SK-N-MC (cell line): Measurements from ENCODE around the gene P3H1.

Experiments used
- DNase-seq: peaks from one replicate; pipeline ENCODE4 v3.0.0-alpha.2; 2011; ENCODE audit warnings: low read depth, low spot score
- H3K27ac ChIP-seq: fragments of 200-600 bp; sonication (generic); 2 replicates; pipeline ENCODE4 v1.5.1; 2016; ENCODE audit warnings: mixed run types
- H3K36me3 ChIP-seq: fragments of 200-600 bp; sonication (generic); 2 replicates; pipeline ENCODE4 v1.6.1; 2017; ENCODE audit warnings: antibody characterized with exemption, low read length, mixed read lengths; ENCODE audit not compliant: insufficient read depth
- H3K4me3 ChIP-seq: fragments of 200-600 bp; sonication (generic); 2 replicates; pipeline ENCODE4 v1.5.1; 2016
- H3K9ac ChIP-seq: fragments of 200-600 bp; sonication (generic); 2 replicates; pipeline ENCODE4 v1.8.0; 2017; ENCODE audit warnings: mixed run types, mixed read lengths; ENCODE audit not compliant: insufficient read length
- H3K9me3 ChIP-seq: fragments of 200-600 bp; sonication (generic); 2 replicates; pipeline ENCODE4 v1.6.1; 2017; ENCODE audit warnings: low read depth, mild to moderate bottlenecking, antibody characterized with exemption, low read length, moderate library complexity, mixed read lengths
- EZH2 ChIP-seq: fragments of 200-600 bp; sonication (generic); IDR thresholded peaks from one replicate; pipeline ENCODE4 v1.6.1; 2017; ENCODE audit warnings: antibody characterized with exemption
- FOXP2 ChIP-seq: optimal IDR thresholded peaks from 2 replicates; pipeline ENCODE3; 2011; ENCODE audit warnings: mild to moderate bottlenecking, moderate library complexity; ENCODE audit not compliant: insufficient read depth; ENCODE audit errors: extremely low read length, control extremely low read depth
- POLR2AphosphoS5 ChIP-seq: IDR thresholded peaks from 2 replicates; pipeline ENCODE4 v1.6.1; 2012; ENCODE audit warnings: mild to moderate bottlenecking, low read depth, low read length, borderline replicate concordance

P3H1 gene

DNA sequence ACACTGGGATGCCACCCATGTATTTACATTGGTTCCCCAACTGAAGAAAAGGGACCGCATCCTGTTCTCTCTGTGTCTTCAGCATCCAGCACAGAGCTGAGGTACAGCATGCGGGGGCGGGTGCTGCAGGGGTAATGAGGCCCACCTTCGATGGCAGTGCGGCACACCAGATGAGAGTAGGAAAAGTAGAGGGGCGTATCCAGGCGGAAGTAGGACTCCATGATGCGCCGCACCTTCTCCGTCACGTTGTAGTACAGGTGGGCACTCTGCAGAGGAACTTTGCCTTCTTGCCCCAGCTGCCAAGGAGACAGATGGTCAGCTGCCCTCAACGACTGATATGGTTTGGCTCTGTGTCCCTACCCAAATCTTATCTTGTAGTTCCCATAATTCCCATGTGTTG, 16.8 kb downstream of the P3H1 start:
- H3K36me3 ChIP-seq: peaks cover 34% of the 10 kb centered on the region; the same call in 1 of the 2 replicates

DNA sequence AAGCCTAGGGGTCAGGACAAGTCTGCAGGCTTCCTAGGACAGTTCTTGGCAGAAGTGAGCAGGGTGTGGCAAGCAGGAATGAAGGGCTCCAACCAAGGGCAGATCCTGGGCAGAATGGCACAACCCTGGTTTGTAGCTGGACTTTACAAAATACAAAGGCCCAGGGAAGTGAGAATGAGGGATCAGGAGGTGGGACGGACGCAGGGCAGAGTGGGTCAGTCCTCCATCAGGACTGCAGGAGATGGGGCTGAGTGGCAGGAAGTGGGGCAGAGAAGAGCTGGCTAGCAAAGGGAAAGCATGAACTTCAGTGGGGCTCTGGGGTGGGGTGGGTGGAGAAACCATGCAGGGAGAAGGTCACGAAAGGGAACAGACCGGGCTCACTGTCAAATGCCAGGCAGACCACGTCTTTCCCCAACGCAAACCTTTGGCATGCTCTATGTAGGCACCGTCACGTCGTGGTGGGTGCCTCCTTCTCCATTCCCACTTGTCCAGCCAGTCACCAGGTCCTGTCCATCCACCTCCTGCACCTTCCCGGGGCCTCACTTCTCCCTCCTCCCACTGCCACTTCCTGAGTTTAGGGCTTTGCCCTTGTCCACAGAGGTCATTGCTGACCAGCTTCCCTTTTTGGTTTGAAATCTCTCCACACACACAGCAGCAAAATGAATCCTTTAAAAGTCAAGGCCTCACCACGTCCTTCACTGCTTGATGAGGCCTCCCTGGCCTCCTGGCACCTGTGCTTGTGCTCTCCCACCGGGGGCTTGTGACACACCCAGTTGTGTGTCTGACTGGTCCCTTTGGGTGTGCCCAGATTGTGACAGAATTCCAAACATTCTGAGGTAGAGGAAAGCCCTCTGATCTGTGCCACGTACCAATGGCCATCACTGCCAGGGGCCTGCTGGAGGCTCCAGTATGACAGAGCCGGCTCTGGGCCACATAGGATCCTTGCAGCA, 18.1 kb downstream of the P3H1 start:
- no peak overlapping the region for H3K27ac ChIP-seq
- no peak overlapping the region for H3K9ac ChIP-seq
- peaks cover 22% of the 10 kb centered on the region; the same call in 1 of the 2 replicates for H3K36me3 ChIP-seq
- no peak overlapping the region for H3K4me3 ChIP-seq
- DNase-seq: no peak
- TF ChIP-seq POLR2AphosphoS5 (no peak), EZH2 (no peak), FOXP2 (no peak)
- H3K9me3 ChIP-seq: no peaks in the 10 kb centered on the region

More for the DNA sequence above, 16.8 kb downstream of the P3H1 start:
- Histone ChIP-seq H3K4me3 (no peak overlapping the region), H3K9ac (no peak overlapping the region), H3K9me3 (no peaks in the 10 kb centered on the region), H3K27ac (no peak overlapping the region)
- TF ChIP-seq POLR2AphosphoS5 (no peak), EZH2 (no peak)
- DNase-seq: no peak

DNA sequence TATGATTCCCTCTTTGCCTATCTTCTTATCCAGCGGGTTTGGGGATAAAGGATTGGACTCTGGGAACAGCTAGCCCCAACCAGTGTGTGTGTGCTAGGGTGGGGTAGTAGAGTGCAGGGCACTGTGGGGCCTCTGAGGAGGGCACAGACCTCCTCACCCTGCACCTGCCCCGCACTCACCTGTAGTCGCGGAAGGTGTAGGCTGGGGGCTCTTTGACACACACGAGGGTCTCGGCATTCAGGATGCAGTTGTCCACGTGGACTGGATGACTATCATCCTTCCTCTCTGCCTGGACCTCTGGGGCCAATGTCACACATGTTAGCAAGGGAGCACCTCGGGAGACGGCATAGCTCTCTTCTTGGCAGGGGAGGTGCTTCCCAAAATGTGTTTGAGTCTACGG, 18.8 kb downstream of the P3H1 start:
- DNase-seq: no peak
- Histone ChIP-seq H3K4me3 (no peak overlapping the region), H3K27ac (no peak overlapping the region), H3K36me3 (peaks cover 19% of the 10 kb centered on the region; the same call in 1 of the 2 replicates), H3K9me3 (no peaks in the 10 kb centered on the region), H3K9ac (no peak overlapping the region)
- TF ChIP-seq EZH2: no peak
- no peak for TF ChIP-seq POLR2AphosphoS5
- no peak for TF ChIP-seq FOXP2

DNA sequence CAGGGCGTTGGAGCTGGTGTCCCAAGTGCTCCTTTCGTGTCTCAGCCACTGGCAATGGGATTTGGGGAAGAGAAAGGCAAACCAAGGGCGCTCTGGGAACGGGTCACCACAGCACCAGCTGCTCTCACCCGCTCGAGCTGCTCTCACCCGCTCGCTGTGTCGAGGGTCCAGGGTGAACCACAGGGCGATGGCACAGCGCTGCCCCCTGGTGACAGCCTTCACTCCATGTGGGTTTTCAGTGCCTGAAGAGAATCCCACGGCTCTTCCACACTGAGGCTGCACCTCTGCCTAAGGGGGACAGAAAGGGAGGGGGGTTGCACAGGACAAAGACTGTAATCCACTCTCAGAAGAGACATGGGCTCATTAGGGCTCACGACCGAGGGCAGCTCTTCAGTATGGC, 19.7 kb downstream of the P3H1 start:
- H3K4me3 ChIP-seq: no peak overlapping the region
- no peak for TF ChIP-seq POLR2AphosphoS5
- no peak for TF ChIP-seq EZH2
- TF ChIP-seq FOXP2: no peak
- H3K27ac ChIP-seq: no peak overlapping the region
- peaks cover 10% of the 10 kb centered on the region; the same call in 1 of the 2 replicates for H3K36me3 ChIP-seq
- no peak overlapping the region for H3K9ac ChIP-seq
- no peaks in the 10 kb centered on the region for H3K9me3 ChIP-seq
- no peak for DNase-seq

DNA sequence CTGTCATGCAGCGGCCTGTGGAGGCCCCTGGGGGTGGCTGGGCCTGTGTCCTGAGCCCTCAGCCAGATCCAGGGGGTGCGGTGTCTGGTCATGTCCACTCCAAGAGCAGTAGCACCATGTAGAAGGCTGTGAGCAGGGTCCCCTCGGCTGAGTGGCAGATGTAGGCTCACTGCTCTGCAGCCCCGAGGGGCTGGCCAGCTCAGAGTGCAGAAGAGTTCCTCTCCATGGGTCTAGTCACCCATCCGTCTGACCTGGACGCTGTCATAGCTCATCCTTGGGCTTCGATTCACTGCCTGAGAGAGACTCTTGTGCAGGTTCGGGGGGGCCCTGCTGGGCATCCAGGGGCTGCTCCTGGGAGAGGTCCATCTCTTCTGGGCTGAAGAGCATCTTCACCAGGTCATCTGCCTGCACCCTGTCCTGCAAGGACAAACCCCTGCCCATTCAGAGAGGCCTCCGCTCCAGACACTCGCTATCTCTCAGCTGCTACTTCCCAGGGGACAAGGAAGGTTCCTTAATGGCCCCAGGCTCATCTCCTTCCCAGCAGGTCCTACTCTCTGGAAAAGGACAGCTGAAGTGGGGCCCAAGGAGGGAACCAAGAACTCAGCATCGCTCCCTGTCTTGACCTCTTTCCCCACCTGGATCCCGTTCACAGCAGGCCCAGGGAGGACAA, 20.3 kb downstream of the P3H1 start:
- no peak overlapping the region for H3K27ac ChIP-seq
- no peak for DNase-seq
- no peak overlapping the region for H3K9ac ChIP-seq
- no peak overlapping the region for H3K4me3 ChIP-seq
- no peaks in the 10 kb centered on the region for H3K9me3 ChIP-seq
- peaks cover 4% of the 10 kb centered on the region; the same call in 1 of the 2 replicates for H3K36me3 ChIP-seq
- TF ChIP-seq EZH2 (no peak), POLR2AphosphoS5 (no peak), FOXP2 (no peak)

DNA sequence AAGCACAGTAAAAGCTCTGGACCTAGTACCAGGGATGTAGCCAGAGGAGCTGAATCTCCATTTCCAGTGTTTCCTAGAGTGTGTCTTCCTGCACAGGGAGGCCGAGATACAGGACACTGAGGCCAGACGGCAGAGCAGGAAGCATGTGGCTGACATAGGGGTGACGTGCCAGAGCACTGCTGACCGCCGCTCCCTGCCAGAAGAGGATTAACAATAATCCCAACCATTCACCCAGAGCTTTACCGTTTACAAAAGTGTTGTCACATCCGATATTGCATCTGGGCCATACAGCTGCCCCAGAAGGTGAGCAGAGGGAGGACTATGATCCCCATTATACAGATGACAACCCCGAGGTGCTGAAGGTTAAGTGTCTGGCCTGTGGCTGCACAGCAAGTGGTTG, 21.0 kb downstream of the P3H1 start:
- no peak overlapping the region for H3K27ac ChIP-seq
- no peak for DNase-seq
- no peak overlapping the region for H3K9ac ChIP-seq
- H3K4me3 ChIP-seq: no peak overlapping the region
- TF ChIP-seq EZH2 (no peak), POLR2AphosphoS5 (no peak), FOXP2 (no peak)
- no peaks in the 10 kb centered on the region for H3K9me3 ChIP-seq
- H3K36me3 ChIP-seq: peaks cover 4% of the 10 kb centered on the region; the same call in 1 of the 2 replicates

DNA sequence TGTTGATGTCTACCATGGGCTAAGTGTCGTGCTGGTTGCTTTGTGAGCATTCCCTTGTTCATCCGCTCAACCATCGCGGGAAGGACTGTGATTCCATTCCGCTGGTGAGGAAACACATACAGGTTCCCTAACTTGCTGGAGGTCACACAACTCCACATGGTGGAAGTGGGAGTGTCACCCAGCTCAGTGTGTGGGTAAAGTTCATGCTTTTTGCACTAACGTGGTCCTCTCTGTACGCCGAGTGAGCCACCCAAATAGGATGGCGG, 22.7 kb downstream of the P3H1 start:
- DNase-seq: no peak

DNA sequence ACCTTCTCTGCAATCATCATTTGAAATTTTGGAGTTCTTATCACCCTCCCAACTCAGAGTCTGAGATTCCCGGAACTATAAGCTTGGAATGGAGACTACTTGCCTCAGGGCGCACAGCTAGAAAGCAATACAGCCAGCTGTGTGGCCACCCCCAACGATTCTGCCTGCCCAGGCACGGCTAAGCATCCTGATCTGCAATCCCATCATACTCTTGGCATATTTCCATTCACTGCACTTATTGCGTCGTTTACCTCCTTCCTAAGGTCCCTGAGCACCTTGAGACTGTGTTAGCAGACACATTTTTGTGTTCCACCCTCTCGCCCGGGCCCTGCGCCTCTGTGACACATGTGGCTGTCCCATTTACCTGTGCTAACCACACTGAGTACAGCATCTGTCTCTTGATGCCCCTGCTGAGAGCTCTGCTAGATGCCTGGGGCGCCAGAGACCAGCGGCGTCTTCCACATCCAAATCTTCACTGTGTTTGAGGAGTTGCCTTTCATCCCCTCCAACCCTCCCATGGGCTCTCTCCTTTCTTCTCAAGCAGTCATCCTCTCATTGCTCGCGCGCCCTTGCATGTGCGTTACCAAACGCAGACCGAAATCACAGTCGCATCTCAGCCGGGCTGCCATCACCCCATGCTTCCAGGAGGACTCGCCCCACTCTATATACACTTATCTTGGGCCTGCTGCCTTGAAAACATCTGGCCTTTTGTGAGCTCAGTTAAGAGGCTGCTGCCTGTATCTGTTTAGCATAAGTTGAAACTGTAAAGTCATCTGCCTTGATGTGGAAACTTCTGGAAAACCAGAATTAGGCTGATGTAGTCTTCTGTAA, 23.3 kb downstream of the P3H1 start:
- peak overlapping the region; percentile 43; the same call in 1 of the 2 replicates for H3K27ac ChIP-seq
- DNase-seq: no peak
- H3K4me3 ChIP-seq: no peak overlapping the region

More for the DNA sequence above, 22.7 kb downstream of the P3H1 start:
- Histone ChIP-seq H3K9me3 (no peaks in the 10 kb centered on the region), H3K4me3 (no peak overlapping the region), H3K27ac (peak overlapping the region; percentile 1; the same call in 1 of the 2 replicates), H3K9ac (no peak overlapping the region), H3K36me3 (no peaks in the 10 kb centered on the region; the same call in 1 of the 2 replicates)
- TF ChIP-seq FOXP2 (no peak), POLR2AphosphoS5 (no peak), EZH2 (no peak)

More for the DNA sequence above, 23.3 kb downstream of the P3H1 start:
- H3K9ac ChIP-seq: no peak overlapping the region
- H3K9me3 ChIP-seq: no peaks in the 10 kb centered on the region
- no peak for TF ChIP-seq POLR2AphosphoS5
- no peaks in the 10 kb centered on the region; the same call in 1 of the 2 replicates for H3K36me3 ChIP-seq
